GM12873 (cell line): ENCODE data around the gene AP4B1.

Experiments used
- CTCF ChIP-seq: IDR thresholded peaks from 2 replicates; pipeline ENCODE4 v1.5.1; 2012; ENCODE audit warnings: low read depth, mild to moderate bottlenecking, moderate library complexity, low read length, control low read depth; ENCODE audit not compliant: insufficient read depth; ENCODE audit errors: missing control alignments

Gene AP4B1

GRCh38 chr1:113928941-113929749 is 24.5 kb upstream of the AP4B1 start, which contains the start of gene HIPK1:
HIPK1 (plus strand) TSS chr1:113929324.
- TF ChIP-seq CTCF, result no peak

- TF ChIP-seq CTCF, result no peak
Observed at GRCh38 chr1:113928187-113928930, 23.8 kb upstream of the AP4B1 start.

- TF ChIP-seq CTCF, result no peak
Observed at GRCh38 chr1:113924473-113924872, 19.9 kb upstream of the AP4B1 start.

- no peak for TF ChIP-seq CTCF
Observed at GRCh38 chr1:113922957-113923356, 18.4 kb upstream of the AP4B1 start.

- TF ChIP-seq CTCF, result no peak
Observed at GRCh38 chr1:113918243-113918642, 13.6 kb upstream of the AP4B1 start.

- no peak for TF ChIP-seq CTCF
Observed at GRCh38 chr1:113917400-113918082, 12.9 kb upstream of the AP4B1 start.

GRCh38 chr1:113916974-113917373 is 12.4 kb upstream of the AP4B1 start:
- no peak for TF ChIP-seq CTCF
